MCF 10A (cell line): ENCODE measurements around the gene PSPC1. TPM values are rescaled to one million over a fixed set of nuclear protein-coding genes. Genes with fewer than 3 reads are reported as not detected.
"Not testable (repeated sequence)": the region's sequence is repeated elsewhere in the genome, so short reads cannot be mapped to it uniquely, and the experiment has no call there.

ENCODE experiments used
- BruUV-seq: library from RNA; stranded (reverse); fragments of 400-500 nt; replicated peaks from 2 replicates; lab custom pipeline; 2021; lab: Mats Ljungman, UMichigan
- CTCF ChIA-PET: fragments of 300-600 bp; sonication (Branson Sonifier 250); formaldehyde crosslinking; extraction: SDS; loops from one replicate; lab custom pipeline; 2021; ENCODE audit warnings: antibody characterized with exemption, inconsistent platforms; lab: Yijun Ruan, JAX
- POLR2A ChIA-PET: fragments of 300-600, 350-650 bp; sonication (Branson Sonifier 250); formaldehyde crosslinking; extraction: SDS; loops from one replicate; lab custom pipeline; 2020; ENCODE audit warnings: antibody characterized with exemption, inconsistent platforms; lab: Yijun Ruan, JAX
- DNase-seq: peaks from one replicate; pipeline ENCODE4 v3.0.0-alpha.2; 2018; ENCODE audit not compliant: unreplicated experiment
- H3K27ac Mint-ChIP-seq: one replicate; pipeline ENCODE4 v1.8.0; 2022; ENCODE audit warnings: mild to moderate bottlenecking, low read depth, mixed read lengths; ENCODE audit not compliant: unreplicated experiment
- H3K27me3 Mint-ChIP-seq: one replicate; pipeline ENCODE4 v1.8.0; 2022; ENCODE audit warnings: mixed read lengths; ENCODE audit not compliant: insufficient read depth, unreplicated experiment
- H3K36me3 Mint-ChIP-seq: one replicate; pipeline ENCODE4 v1.8.0; 2022; ENCODE audit warnings: mild to moderate bottlenecking, moderate library complexity, mixed read lengths; ENCODE audit not compliant: insufficient read depth, unreplicated experiment
- H3K4me1 Mint-ChIP-seq: one replicate; pipeline ENCODE4 v1.8.0; 2022; ENCODE audit warnings: mixed read lengths; ENCODE audit not compliant: insufficient read depth, unreplicated experiment
- H3K4me3 Mint-ChIP-seq: one replicate; pipeline ENCODE4 v1.8.0; 2022; ENCODE audit warnings: mild to moderate bottlenecking, moderate library complexity, mixed read lengths; ENCODE audit not compliant: unreplicated experiment
- H3K9me3 Mint-ChIP-seq: one replicate; pipeline ENCODE4 v1.8.0; 2022; ENCODE audit warnings: mixed read lengths; ENCODE audit not compliant: unreplicated experiment
- intact Hi-C: fragments of 100-400 bp; cut with micrococcal nuclease; formaldehyde crosslinking; loops from 2 replicates; pipeline ENCODE4 v1.14.1; 2022
- total RNA-seq: library from RNA; stranded (reverse); gene quantifications from 2 replicates; pipeline ENCODE4 v1.2.3, GENCODE V29; 2022
- TF ChIP-seq, protein P1 (sequence below): fragments of 200-600 bp; IDR thresholded peaks from one replicate; pipeline ENCODE4 v1.8.0; 2022; ENCODE audit warnings: antibody characterized with exemption, mild to moderate bottlenecking; ENCODE audit not compliant: unreplicated experiment

The PSPC1 gene
- total RNA-seq, 1 experiment from 2014 or later: 43.6 TPM

DNA sequence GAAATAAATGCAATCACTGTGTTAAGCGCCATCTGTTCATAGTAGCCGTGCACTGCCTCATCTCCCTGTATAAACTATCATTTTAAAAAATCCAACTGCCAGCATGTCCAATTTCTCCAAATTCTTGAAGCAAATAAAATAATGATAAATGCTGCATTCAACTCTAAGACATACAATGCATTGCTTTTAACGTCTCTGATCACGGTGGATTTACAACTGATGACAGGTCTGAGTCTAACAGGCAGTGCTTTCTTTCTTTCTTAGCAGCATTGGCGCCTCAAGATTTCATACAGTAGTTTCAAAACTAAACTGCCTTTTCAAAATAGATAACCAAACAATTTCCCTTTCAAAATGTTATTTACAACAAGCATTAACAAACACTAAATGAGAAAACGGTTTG, 78.5 kb downstream of the PSPC1 start:
- H3K36me3 Mint-ChIP-seq, intact Hi-C loops, H3K9me3 Mint-ChIP-seq, H3K4me1 Mint-ChIP-seq, POLR2A ChIA-PET, BruUV-seq, CTCF ChIA-PET, H3K27me3 Mint-ChIP-seq, H3K4me3 Mint-ChIP-seq, DNase-seq, H3K27ac Mint-ChIP-seq: not testable (repeated sequence)

DNA sequence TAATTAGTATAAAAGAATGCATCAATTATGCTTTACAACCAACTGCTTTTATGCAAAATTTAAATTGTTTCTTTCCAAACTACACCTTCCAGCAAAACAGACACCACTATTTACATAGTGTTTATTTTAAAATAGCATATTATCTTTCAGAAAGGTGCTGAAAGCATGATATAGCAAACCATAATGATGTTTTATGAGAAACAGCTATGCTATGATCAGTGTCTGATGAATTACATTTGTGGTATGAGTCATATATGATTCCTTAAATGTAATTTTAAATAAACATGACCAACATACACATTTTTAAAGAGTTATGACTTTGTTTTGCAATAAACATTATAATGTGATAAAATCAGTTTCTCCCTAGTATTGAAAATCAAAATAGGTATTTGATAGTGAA, 81.1 kb downstream of the PSPC1 start:
- H3K36me3 Mint-ChIP-seq, H3K4me1 Mint-ChIP-seq, CTCF ChIA-PET, H3K4me3 Mint-ChIP-seq, H3K27ac Mint-ChIP-seq, H3K9me3 Mint-ChIP-seq, POLR2A ChIA-PET, H3K27me3 Mint-ChIP-seq, intact Hi-C loops, BruUV-seq, DNase-seq: not testable (repeated sequence)

DNA sequence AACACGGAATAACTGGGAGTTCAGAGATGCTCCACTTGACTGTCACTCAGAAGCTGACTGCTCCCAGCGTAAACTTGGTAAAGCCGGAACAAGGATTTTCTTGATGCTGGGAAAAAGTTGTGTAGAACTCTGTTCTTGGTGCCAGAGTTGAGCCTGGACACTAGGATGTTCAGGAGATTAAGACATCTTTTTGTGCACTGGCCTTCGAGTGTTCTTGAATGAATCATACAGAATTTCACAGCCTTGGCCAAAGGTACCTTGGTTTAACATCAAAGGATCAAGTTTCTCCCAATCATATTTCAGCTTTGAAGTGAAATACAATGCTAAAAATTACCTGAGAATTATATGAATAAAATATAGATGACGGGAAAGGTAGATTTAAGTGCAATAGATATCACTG, 81.8 kb downstream of the PSPC1 start:
- H3K4me3 Mint-ChIP-seq: not testable (repeated sequence)

DNA sequence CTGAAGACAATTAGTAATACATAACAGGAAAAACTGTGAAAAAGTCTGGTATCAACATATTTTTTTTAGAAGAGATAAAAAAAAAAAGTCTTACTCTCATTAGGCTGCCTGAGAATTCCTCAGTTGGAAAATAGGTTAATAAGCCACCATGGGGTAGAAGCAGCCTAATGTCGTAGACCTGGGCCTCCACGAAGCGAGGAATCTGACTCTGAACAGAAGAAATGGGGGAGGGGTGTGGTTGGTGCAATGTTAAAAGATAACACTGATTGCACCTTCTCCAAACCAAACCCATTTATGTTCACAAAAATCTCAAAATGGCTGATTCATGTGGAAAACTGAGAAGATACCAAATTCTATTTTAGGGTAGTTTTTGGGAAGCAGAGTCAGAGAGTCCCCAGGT, 86.9 kb downstream of the PSPC1 start:
- Mint-ChIP-seq H3K36me3 (peaks cover 15% of the 10 kb centered on the region), H3K4me1 (peaks cover 11% of the 10 kb centered on the region), H3K27ac (no peak overlapping the region), H3K9me3 (peaks cover 7% of the 10 kb centered on the region), H3K27me3 (no peaks in the 10 kb centered on the region), H3K4me3 (no peak overlapping the region)
- ChIA-PET CTCF (no interaction called here), POLR2A (no interaction called here)
- intact Hi-C loops: no loop called here
- DNase-seq: no peak
- no TSS peak for BruUV-seq
- TF ChIP-seq, protein P1, sequence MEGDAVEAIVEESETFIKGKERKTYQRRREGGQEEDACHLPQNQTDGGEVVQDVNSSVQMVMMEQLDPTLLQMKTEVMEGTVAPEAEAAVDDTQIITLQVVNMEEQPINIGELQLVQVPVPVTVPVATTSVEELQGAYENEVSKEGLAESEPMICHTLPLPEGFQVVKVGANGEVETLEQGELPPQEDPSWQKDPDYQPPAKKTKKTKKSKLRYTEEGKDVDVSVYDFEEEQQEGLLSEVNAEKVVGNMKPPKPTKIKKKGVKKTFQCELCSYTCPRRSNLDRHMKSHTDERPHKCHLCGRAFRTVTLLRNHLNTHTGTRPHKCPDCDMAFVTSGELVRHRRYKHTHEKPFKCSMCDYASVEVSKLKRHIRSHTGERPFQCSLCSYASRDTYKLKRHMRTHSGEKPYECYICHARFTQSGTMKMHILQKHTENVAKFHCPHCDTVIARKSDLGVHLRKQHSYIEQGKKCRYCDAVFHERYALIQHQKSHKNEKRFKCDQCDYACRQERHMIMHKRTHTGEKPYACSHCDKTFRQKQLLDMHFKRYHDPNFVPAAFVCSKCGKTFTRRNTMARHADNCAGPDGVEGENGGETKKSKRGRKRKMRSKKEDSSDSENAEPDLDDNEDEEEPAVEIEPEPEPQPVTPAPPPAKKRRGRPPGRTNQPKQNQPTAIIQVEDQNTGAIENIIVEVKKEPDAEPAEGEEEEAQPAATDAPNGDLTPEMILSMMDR: no peak

More for the DNA sequence above, 81.8 kb downstream of the PSPC1 start:
- H3K36me3 Mint-ChIP-seq, BruUV-seq, H3K9me3 Mint-ChIP-seq, H3K27me3 Mint-ChIP-seq, H3K4me1 Mint-ChIP-seq, DNase-seq, H3K27ac Mint-ChIP-seq, CTCF ChIA-PET, intact Hi-C loops, POLR2A ChIA-PET: not testable (repeated sequence)

DNA sequence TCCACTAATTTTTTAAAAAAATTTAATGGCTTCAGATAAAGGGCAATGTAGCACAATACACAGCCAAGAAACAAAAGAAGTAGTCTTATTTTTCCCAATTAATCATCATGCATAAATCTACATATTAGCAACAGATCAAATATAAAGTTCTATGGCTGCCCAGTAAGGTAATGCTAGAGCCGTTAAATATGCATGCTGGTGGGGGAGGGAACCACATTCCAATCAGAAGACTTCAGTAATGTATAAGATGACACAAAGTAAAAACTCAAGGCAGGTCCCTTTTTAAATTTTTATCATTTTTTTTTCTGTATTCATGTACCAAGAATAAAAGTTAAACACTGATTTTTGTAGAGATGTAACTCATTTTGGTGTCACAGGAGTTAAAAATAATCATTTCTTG, 87.3 kb downstream of the PSPC1 start:
- ChIA-PET POLR2A (no interaction called here), CTCF (no interaction called here)
- Mint-ChIP-seq H3K27ac (no peak overlapping the region), H3K4me1 (peaks cover 11% of the 10 kb centered on the region), H3K9me3 (peaks cover 7% of the 10 kb centered on the region), H3K36me3 (peaks cover 19% of the 10 kb centered on the region), H3K4me3 (no peak overlapping the region), H3K27me3 (no peaks in the 10 kb centered on the region)
- no peak for DNase-seq
- BruUV-seq: no TSS peak
- TF ChIP-seq, protein P1: no peak
- intact Hi-C loops: no loop called here

DNA sequence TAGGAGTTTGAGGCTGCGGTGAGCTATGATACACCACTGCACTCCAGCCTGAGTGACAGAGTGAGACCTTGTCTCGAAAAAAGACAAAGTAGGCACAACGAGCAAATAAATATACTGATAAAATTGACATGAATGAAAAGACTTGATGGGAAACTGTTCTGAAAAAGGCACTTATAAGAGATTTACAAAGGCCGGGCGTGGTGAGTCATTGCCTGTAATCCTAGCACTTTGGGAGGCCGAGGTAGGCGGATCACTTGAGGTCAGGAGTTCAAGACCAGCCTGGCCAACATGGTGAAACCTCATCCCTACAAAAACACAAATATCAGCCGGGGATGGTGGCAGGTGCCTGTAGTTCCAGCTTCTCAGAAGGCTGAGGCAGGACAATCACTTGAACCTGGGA, 91.3 kb downstream of the PSPC1 start:
- peak; percentile 32 for DNase-seq
- H3K27me3 Mint-ChIP-seq, intact Hi-C loops, BruUV-seq, CTCF ChIA-PET, H3K9me3 Mint-ChIP-seq, H3K4me3 Mint-ChIP-seq, H3K27ac Mint-ChIP-seq: not testable (repeated sequence)
- POLR2A ChIA-PET: interaction anchor here (1.5 kb wide), 1 partner anchor 9 kb away, joined by 4 read pairs; no protein-coding TSS in a partner anchor
- H3K36me3 Mint-ChIP-seq: peaks cover 15% of the 10 kb centered on the region
- H3K4me1 Mint-ChIP-seq: peaks cover 11% of the 10 kb centered on the region
